Epithelial cell of esophagus (primary cell): ENCODE data around the gene CA9.
"Not testable (repeated sequence)": the region's sequence is repeated elsewhere in the genome, so short reads cannot be mapped to it uniquely, and the experiment has no call there.

Experiments
- DNase-seq: peaks from one replicate; pipeline ENCODE4 v3.0.0; 2010; ENCODE audit warnings: low read depth
- H3K4me3 ChIP-seq: 2 replicates; pipeline ENCODE4 v1.5.1; 2011; ENCODE audit warnings: mild to moderate bottlenecking, low read length, control low read depth
- TF ChIP-seq, protein P1 (sequence below): IDR thresholded peaks from 2 replicates; pipeline ENCODE4 v1.5.1; 2011; ENCODE audit warnings: low read depth, mild to moderate bottlenecking, low read length, control low read depth, inconsistent platforms; ENCODE audit not compliant: insufficient read depth; ENCODE audit errors: missing control alignments

Gene CA9

GRCh38 chr9:35673132-35674024 lies at the start of gene CA9:
Gene CA9 (plus strand): TSS chr9:35673928. CDS start chr9:35673960, 32 bp downstream.
- H3K4me3 ChIP-seq: no peak within 1 kb of the TSS
- TF ChIP-seq, protein P1, sequence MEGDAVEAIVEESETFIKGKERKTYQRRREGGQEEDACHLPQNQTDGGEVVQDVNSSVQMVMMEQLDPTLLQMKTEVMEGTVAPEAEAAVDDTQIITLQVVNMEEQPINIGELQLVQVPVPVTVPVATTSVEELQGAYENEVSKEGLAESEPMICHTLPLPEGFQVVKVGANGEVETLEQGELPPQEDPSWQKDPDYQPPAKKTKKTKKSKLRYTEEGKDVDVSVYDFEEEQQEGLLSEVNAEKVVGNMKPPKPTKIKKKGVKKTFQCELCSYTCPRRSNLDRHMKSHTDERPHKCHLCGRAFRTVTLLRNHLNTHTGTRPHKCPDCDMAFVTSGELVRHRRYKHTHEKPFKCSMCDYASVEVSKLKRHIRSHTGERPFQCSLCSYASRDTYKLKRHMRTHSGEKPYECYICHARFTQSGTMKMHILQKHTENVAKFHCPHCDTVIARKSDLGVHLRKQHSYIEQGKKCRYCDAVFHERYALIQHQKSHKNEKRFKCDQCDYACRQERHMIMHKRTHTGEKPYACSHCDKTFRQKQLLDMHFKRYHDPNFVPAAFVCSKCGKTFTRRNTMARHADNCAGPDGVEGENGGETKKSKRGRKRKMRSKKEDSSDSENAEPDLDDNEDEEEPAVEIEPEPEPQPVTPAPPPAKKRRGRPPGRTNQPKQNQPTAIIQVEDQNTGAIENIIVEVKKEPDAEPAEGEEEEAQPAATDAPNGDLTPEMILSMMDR: no peak
- DNase-seq: peak; percentile 68

- no peak for DNase-seq
- TF ChIP-seq, protein P1: no peak
- no peak overlapping the region for H3K4me3 ChIP-seq
Observed at GRCh38 chr9:35627575-35627974, 46.2 kb upstream of the CA9 start.

- DNase-seq: no peak
- H3K4me3 ChIP-seq: no peak overlapping the region
- TF ChIP-seq, protein P1: no peak
Observed at GRCh38 chr9:35628389-35628991, 45.2 kb upstream of the CA9 start.

DNA sequence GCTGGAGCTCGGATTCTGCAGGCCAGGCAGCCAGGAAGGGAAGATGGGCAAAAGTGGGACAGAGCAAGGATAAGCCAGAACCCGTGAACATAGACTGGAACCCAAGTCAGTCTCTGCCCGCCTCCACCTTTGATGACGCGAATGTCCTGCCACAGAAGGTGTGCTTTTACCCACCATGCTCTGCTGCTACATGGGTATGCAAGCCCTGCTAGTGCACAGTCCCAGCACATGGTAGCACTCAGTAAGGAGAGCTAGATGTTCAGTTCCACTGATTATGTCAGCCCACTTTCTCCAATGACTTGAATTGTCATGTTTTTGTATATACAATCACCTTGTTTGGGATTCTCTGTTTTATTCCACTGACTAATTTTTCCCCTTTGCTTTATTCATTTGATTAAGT lies 44.1 kb upstream of the CA9 start:
- TF ChIP-seq, protein P1: no peak
- H3K4me3 ChIP-seq: no peak overlapping the region
- DNase-seq: no peak

GRCh38 chr9:35635730-35636129 lies 38.0 kb upstream of the CA9 start:
- no peak overlapping the region for H3K4me3 ChIP-seq
- DNase-seq: no peak
- TF ChIP-seq, protein P1: no peak

DNA sequence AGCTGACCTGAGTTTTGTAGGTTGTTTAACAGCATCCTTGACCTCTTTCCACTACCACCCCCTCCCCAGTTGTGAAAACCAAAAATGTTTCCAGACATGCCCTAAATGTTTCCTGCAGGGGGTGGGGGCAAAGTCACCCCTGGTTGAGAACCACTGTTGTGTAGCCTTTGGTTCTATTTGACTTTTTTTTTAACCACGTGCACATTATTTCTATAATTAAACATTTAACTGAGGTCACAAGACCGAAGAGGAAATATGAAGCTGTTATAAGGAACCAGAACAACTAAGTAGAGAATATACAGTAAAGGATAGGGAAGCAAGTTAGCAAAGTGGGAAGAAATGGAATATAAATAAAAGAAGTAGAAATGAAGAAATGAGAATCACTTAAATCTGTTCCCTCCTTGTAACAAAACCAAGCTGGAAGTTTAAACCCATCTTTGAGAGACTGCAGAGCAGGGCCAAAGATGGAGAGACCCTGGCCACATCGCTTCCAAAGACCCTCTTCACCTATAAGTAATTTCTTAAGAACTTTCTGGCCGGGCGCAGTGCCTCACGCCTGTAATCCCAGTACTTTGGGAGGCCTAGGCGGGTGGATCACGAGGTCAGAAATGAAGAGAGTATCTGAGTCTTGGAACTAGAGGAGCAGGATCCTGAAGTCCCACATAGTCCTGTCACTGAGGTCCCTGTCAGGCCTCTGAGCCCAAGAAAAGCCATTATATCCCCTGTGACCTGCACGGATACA lies 37.4 kb upstream of the CA9 start:
- DNase-seq: no peak
- no peak overlapping the region for H3K4me3 ChIP-seq
- TF ChIP-seq, protein P1: no peak

- DNase-seq, H3K4me3 ChIP-seq: not testable (repeated sequence)
Observed at GRCh38 chr9:35636877-35637246, 36.9 kb upstream of the CA9 start.

- DNase-seq, H3K4me3 ChIP-seq: not testable (repeated sequence)
Observed at GRCh38 chr9:35637427-35637955, 36.2 kb upstream of the CA9 start.

- not testable (repeated sequence) for DNase-seq, H3K4me3 ChIP-seq
Observed at GRCh38 chr9:35638751-35639150, 35.0 kb upstream of the CA9 start.

DNA sequence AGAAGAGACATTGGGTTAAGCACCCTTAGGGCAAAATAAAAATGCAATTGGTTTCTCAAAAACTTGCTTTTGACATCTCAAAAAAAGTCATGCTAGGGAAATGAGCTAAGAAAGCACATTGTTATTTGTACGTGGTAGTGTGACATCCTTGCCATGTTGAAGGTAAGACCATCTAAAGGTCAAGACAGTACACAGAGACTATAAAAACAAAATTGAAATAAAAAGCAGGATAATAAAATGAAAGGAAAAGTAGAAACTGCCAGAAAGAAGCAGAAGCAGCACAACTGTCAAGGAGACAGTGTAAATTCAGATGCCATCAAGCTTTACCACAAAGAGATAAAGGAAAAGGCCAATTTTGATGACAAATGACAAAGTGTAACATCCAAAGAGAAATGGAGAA lies 34.5 kb upstream of the CA9 start:
- DNase-seq, H3K4me3 ChIP-seq: not testable (repeated sequence)
